Sigmoid colon (tissue), 4 donors: ENCODE results near the gene MED8.

ENCODE experiments used
- CTCF ChIP-seq, 4 experiments: fragments of 450-650 bp in 3 of 4; fragments of 200-600 bp in 1 of 4; IDR thresholded peaks; one replicate each; pipeline ENCODE4 v1.5.1; 2016 to 2019; ENCODE audit warnings: antibody characterized with exemption in 4 of 4, mild to moderate bottlenecking in 3 of 4, moderate library complexity in 2 of 4
- POLR2AphosphoS5 ChIP-seq, 4 donors: sonication (generic); formaldehyde crosslinking; IDR thresholded peaks; one replicate each; pipeline ENCODE4 v1.6.1; 2017; ENCODE audit warnings: antibody characterized with exemption in 4 of 4

DNA sequence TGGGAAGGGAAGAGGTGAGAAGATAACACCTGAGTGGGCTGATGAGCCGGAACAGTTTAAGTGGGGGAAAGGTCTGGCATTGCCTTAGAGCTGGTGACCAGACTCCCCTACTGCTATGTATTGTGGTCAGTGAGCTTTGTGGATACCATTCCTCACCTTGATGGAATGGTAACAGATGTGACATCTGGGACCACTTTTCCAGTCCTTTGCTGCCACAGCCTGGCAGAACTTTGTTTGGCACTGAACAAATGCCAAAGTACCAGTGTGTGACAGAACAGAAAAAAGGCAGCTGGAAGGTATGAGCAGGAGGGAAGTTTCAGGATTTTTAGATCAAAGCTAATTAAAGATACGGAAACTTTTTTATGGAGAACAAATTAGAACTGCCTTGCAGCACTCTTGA is 6.2 kb downstream of the MED8 start:
- TF ChIP-seq CTCF (IDR thresholded peaks at IDR 0.05) (no peak), POLR2AphosphoS5 (IDR thresholded peaks at IDR 0.05) (no peak)
